ENCODE data around the gene CDON.

CDON gene

GRCh38 chr11:126082251-126083109 is 19.8 kb upstream of the CDON start:
- no peak for DNase-seq

- DNase-seq, result no peak
Observed at GRCh38 chr11:126081915-126082250, 19.2 kb upstream of the CDON start.

DNA sequence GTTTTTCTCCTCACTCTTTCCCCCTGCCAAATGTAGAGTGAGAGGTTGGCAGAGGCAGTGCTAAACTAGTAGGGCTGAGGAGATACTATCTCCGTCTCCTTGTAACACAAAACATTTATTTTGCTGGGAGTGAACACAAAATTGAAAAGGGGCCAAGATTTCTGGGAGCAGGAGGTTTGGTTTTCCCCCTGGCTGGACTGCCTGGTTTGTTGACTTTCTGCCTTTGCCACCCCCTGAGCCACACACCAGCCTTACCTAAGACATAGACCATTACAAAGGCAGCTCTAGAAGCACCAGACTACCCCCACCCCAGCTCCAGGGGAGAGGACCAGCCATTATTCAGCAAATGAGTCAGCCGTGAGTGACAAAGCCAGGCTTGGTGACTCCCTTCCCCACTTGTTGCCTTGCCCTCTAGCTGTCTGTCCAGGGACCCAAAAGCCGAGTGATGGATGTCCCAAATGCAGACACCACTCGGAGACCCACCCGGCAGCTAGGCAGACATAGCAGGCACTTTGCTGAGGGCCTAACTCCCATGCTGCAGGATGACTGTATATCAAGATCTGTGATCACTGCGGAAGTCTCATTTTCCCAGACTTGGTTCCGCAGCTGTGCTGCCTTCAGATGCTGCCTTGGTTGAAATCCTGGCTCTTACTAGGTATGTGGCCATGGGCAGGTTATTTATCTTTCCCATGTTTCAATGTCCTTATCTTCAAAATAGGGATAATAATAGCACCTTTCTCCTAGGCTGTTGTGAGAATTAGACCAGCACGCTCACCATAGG is 17.7 kb upstream of the CDON start:
- DNase-seq, result no peak

DNA sequence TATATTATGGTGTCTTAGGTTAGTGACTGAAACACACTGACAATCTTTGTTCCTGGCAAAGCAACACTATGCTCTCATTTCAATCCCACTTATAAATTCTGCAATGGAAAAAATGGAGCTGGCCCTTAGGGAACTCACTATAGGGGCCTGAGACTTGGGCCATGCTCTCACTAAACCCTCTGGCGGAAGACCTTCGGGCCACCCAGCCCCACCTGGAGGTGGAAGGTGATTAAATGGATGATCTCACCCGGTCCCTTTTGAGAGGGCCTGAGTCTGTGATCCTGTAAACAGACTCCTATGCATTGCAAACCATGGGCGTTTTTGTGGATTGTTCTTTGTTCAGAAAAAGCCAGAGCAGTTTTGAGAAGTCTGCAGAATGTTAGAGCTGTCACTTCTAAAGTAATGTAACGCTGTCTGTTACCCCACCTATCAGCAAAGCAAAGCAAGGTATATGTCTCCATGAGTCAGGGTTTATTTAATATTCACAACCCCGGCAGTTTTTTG is 17.0 kb upstream of the CDON start:
- no peak for DNase-seq

- no peak for DNase-seq
Observed at GRCh38 chr11:126076641-126077040, 14.0 kb upstream of the CDON start.

DNA sequence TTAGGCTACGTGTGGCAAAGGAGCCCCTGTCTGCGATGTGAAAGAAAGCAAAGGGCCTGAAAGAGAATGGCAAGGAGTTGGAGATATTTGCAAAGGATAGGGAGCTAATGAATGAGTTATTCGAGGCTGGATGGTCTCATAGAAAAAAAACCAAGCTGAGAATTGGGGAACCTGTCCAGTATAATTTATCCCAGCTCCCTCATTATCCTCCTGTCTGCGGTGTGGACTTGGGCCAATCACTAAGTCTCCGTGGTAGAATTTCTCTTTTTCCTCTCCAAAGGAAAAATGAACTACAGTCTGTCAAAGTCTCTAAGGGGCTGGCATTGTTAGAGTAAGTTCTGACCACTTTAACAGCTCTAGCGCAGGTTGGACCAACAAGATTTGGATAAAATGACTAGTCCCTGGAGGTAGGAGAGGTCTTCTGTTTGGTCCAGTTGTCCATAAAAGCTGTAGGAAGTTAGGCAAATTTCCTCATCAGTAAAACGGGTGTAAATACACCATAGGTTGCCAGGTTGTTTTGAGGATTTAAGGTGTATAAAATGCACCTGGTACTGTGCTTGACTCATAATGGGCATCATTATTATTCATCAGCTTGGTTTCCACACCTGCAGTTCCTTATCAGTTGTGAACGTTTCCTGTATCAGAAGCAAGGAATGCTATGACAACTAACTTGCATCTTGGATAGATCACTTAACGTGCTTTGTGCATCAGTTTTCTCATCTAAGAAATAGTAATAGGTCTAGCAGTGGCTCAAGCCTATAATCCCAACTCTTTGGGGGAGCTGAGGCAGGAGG is 10.3 kb upstream of the CDON start:
- DNase-seq, result no peak

GRCh38 chr11:126072141-126072741 is 9.6 kb upstream of the CDON start:
- DNase-seq, result no peak

GRCh38 chr11:126063507-126063852 is 814 bp upstream of the CDON start:
- DNase-seq, result no peak

GRCh38 chr11:126061707-126062678 is 673 bp downstream of the CDON start:
- no peak for DNase-seq

- no peak for DNase-seq
Observed at GRCh38 chr11:126060757-126061171, 1.9 kb downstream of the CDON start.

- no peak for DNase-seq
Observed at GRCh38 chr11:126059238-126059781, 3.4 kb downstream of the CDON start.

GRCh38 chr11:126058105-126058874 is 4.4 kb downstream of the CDON start:
- no peak for DNase-seq

DNA sequence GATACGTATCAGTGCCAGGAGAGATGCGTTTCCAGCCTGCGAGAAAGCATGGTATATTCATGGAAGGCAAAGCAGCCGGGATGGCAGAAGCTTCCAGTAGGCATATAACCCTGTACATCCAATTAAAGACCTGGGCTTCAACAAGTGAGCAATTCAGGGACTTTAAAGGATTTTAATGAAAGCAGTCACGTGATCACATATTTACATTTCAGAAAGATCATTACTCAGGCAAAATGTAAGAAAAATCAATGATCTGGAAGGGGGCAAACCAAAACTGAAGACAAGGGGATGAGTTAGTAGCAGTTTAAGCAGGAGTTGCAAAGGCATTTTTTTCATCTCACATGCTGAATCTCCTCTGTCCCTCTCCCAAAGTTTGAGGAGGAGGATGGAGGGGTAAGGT is 7.8 kb downstream of the CDON start:
- no peak for DNase-seq

DNA sequence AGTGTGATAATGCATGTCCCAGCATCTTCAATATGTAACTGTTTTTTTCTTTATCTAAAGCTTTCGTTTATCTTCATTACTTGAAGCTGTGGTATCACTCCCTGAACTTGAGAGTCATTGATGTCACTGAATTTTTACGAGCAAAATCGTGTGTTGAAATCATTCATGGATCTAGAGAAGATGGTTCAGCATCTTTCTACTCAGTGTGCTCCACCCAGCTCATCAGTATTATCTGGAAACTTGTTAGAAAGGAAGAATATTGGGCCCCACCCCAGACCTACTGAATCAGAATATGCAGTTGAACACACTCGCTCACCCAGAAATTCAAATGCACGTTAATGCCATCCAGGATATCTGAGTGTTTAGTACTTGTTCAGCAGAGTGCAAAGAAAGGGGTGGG is 8.3 kb downstream of the CDON start:
- DNase-seq, result no peak

- DNase-seq, result no peak
Observed at GRCh38 chr11:126053415-126054286, 9.0 kb downstream of the CDON start.

- no peak for DNase-seq
Observed at GRCh38 chr11:126051117-126051516, 11.5 kb downstream of the CDON start.

DNA sequence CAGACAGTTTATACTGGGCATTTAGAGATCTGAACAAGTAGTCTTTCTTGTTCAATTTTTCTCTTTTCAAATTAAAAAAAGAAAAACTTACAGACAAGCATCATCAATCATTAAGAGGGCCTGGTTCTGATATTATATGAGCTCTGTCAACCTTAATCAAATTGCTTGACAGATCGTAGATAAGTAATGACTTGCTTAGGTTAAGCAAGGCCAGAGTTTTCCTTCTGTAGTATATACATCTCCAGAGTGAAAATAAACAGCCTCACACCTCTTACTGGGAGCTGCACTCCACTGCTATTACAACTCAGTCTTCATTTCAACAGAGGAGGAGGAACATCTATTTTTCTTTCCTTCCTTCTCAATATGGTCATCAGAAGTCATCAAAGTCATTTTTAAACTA is 13.5 kb downstream of the CDON start:
- no peak for DNase-seq

- no peak for DNase-seq
Observed at GRCh38 chr11:126048197-126048596, 14.5 kb downstream of the CDON start.

DNA sequence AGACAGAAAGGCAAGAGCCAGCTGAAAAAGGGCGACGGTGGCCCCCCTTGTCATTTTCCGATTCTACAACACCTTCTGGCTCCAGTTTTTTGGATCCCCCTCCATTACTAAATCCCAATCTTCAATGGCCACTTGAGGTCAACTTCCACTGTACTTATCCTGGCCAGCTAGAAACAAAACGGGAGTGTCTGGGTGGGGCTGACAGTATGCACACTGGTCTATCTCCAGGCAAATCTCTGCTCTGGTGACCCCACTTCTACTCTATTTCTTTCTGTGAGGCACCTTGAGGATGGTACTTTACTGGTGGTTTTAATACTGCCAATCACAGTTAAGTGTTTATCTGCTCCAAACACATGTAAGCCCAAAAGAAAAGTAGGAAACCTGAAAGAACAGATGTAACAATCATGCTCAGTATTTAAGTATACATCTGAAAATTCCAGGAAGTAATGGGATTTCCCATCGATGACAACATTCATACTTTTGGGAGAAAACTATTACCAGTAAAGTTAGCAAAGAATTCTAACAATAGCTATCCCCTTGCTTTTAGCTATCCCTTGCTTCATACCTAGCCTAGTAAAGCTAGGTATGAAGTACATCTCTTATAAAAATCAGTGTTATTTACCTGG is 16.0 kb downstream of the CDON start:
- no peak for DNase-seq

Measured in SIG-M5 (cell line).